ENCODE measurements around the gene LRRC73. TPM values are rescaled to one million over a fixed set of nuclear protein-coding genes. Genes with fewer than 3 reads are reported as not detected.
A peak's percentile ranks its signal among the peaks of the same experiment; 100 is the strongest.

Gene LRRC73
- total and polyA plus RNA-seq, 2 donors (not counting 1 experiment from before 2014, with no cell fraction given): 0.18 to 0.33 TPM

DNA sequence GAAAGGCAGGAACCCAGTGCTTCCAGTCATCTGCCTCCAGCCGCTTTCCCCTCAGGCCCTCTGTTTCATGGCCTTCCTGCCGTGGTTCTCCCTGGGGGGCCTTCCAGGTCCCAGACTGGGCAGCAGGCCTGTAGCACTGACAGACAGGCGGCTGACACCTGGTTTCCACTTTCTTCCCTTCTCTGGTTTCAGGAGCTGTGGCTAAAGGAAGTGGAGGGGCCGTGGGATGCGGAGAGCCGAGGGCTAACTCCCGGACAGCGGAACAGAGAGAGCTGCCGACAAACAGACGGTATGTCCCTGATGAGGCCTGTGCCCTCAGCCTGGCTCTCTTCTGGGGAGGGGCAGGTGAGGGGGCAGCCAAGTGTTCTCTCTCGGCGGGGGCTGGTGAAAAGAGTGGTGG is 12.5 kb downstream of the LRRC73 start:
- no peak for DNase-seq (ENCODE audit: low read depth in 2 of 2)
- Histone ChIP-seq H3K27me3 (ENCODE audit: control insufficient read depth, insufficient read depth, low read length) (no peaks in the 10 kb centered on the region), H3K4me3 (replicated peaks in 1 of 4; ENCODE audit: control extremely low read depth in 1 of 4, insufficient read depth in 1 of 4, low read depth in 3 of 4, low read length in 4 of 4) (no peak overlapping the region), H4K20me1 (ENCODE audit: control insufficient read depth, extremely low read depth, insufficient read depth, low read length) (no peaks in the 10 kb centered on the region), H3K79me2 (ENCODE audit: control insufficient read depth, insufficient read depth, low read length) (peaks cover 4% of the 10 kb centered on the region), H3K4me1 (ENCODE audit: control insufficient read depth, extremely low read depth, insufficient read depth, low read length) (peaks cover 16% of the 10 kb centered on the region), H3K9ac (ENCODE audit: insufficient read depth, low read length) (no peak overlapping the region), H3K4me2 (ENCODE audit: extremely low read depth, insufficient read depth, low read length) (no peak overlapping the region), H3K27ac (ENCODE audit: insufficient read depth, low read length) (no peak overlapping the region), H2AFZ (ENCODE audit: low read length) (no peak overlapping the region), H3K9me3 (ENCODE audit: control insufficient read depth, insufficient read depth, low read depth, low read length) (no peaks in the 10 kb centered on the region), H3K36me3 (ENCODE audit: control insufficient read depth, insufficient read depth, low read length) (peaks cover 10% of the 10 kb centered on the region)
- TF ChIP-seq CTCF (conservative IDR thresholded peaks at IDR 0.05 in 1 of 2, IDR thresholded peaks at IDR 0.05 in 1 of 2; ENCODE audit: low read depth in 1 of 2, low read length in 2 of 2) (no peak), EZH2 (IDR thresholded peaks at IDR 0.05; ENCODE audit: low read length, missing control alignments) (no peak)

DNA sequence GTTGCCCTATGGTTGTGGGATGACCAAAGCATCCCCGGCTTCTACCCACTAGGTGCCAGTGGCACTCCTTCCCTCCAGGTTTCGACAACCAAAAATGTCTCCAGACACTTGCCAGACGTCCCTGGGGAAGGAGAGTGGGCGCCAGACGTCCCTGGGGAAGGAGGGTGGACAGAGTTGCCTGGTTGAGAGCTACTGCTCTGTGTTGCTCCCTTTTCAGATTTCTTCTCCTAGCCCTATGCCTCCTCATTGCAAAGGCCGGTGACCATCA is 13.1 kb downstream of the LRRC73 start:
- H3K9ac ChIP-seq (ENCODE audit: insufficient read depth, low read length): no peak overlapping the region
- no peaks in the 10 kb centered on the region for H3K9me3 ChIP-seq (ENCODE audit: control insufficient read depth, insufficient read depth, low read depth, low read length)
- H4K20me1 ChIP-seq (ENCODE audit: control insufficient read depth, extremely low read depth, insufficient read depth, low read length): no peaks in the 10 kb centered on the region
- no peak for TF ChIP-seq CTCF (conservative IDR thresholded peaks at IDR 0.05 in 1 of 2, IDR thresholded peaks at IDR 0.05 in 1 of 2; ENCODE audit: low read depth in 1 of 2, low read length in 2 of 2)
- TF ChIP-seq EZH2 (IDR thresholded peaks at IDR 0.05; ENCODE audit: low read length, missing control alignments): no peak
- H3K36me3 ChIP-seq (ENCODE audit: control insufficient read depth, insufficient read depth, low read length): peaks cover 10% of the 10 kb centered on the region
- no peak overlapping the region for H2AFZ ChIP-seq (ENCODE audit: low read length)
- DNase-seq (ENCODE audit: low read depth in 2 of 2): no peak
- no peaks in the 10 kb centered on the region for H3K27me3 ChIP-seq (ENCODE audit: control insufficient read depth, insufficient read depth, low read length)
- H3K4me1 ChIP-seq (ENCODE audit: control insufficient read depth, extremely low read depth, insufficient read depth, low read length): peaks cover 21% of the 10 kb centered on the region
- H3K4me2 ChIP-seq (ENCODE audit: extremely low read depth, insufficient read depth, low read length): no peak overlapping the region
- no peak overlapping the region for H3K4me3 ChIP-seq (replicated peaks in 1 of 4; ENCODE audit: control extremely low read depth in 1 of 4, insufficient read depth in 1 of 4, low read depth in 3 of 4, low read length in 4 of 4)
- peaks cover 4% of the 10 kb centered on the region for H3K79me2 ChIP-seq (ENCODE audit: control insufficient read depth, insufficient read depth, low read length)
- no peak overlapping the region for H3K27ac ChIP-seq (ENCODE audit: insufficient read depth, low read length)

DNA sequence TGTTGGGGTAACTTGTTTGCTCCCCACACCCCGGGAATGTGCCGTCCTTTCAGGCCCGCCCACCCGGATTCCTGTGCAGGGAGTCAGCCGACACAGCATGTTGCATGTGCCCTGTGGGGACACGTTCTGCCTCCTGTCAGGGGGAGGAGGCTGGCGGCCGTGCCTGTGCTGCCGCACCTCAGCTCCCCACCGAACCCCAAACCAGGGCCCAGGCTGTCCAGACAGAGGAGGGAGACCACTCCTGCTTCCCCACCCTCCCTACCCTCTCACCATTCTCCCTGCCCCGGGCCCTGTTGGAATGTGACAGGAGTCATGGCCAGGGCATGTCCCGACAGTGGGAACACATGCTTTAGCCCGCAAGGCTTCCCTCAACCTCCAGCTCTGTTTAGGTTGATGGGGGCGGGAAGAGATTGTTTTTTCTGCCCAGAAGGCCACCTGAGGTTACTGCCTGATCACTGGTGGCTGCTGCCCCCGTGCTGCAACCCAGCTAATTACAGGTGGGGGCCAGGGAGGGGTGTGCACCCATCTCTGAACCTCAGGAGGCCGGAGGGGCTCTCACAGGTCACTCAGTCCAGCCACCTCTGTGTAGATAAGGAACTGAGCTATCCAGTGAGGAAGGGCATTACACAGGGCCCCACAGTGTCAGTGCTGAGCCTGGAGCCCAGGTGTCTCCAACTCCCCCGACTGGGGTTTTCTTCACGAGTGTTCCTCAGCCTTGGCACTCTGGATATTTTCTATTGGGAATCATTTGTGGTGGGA is 13.6 kb downstream of the LRRC73 start:
- DNase-seq (ENCODE audit: low read depth in 2 of 2): peak; percentile 47 to 68
- Histone ChIP-seq H3K4me3 (replicated peaks in 1 of 4; ENCODE audit: control extremely low read depth in 1 of 4, insufficient read depth in 1 of 4, low read depth in 3 of 4, low read length in 4 of 4) (no peak overlapping the region), H4K20me1 (ENCODE audit: control insufficient read depth, extremely low read depth, insufficient read depth, low read length) (no peaks in the 10 kb centered on the region), H3K4me2 (ENCODE audit: extremely low read depth, insufficient read depth, low read length) (no peak overlapping the region), H3K27ac (ENCODE audit: insufficient read depth, low read length) (peak overlapping the region; percentile 26), H3K4me1 (ENCODE audit: control insufficient read depth, extremely low read depth, insufficient read depth, low read length) (peaks cover 24% of the 10 kb centered on the region), H3K9me3 (ENCODE audit: control insufficient read depth, insufficient read depth, low read depth, low read length) (no peaks in the 10 kb centered on the region), H3K36me3 (ENCODE audit: control insufficient read depth, insufficient read depth, low read length) (peaks cover 10% of the 10 kb centered on the region), H3K9ac (ENCODE audit: insufficient read depth, low read length) (no peak overlapping the region), H2AFZ (ENCODE audit: low read length) (no peak overlapping the region), H3K27me3 (ENCODE audit: control insufficient read depth, insufficient read depth, low read length) (no peaks in the 10 kb centered on the region), H3K79me2 (ENCODE audit: control insufficient read depth, insufficient read depth, low read length) (peaks cover 4% of the 10 kb centered on the region)
- TF ChIP-seq EZH2 (IDR thresholded peaks at IDR 0.05; ENCODE audit: low read length, missing control alignments) (no peak), CTCF (conservative IDR thresholded peaks at IDR 0.05 in 1 of 2, IDR thresholded peaks at IDR 0.05 in 1 of 2; ENCODE audit: low read depth in 1 of 2, low read length in 2 of 2) (peak; percentile 40 to 59)

Measured in fibroblast of lung (primary cell).